Endometrial microvascular endothelial cells (primary cell): ENCODE results near the gene KCNIP1. TPM values are rescaled to one million over a fixed set of nuclear protein-coding genes. Genes with fewer than 3 reads are reported as not detected.
"Not testable (repeated sequence)": the region's sequence is repeated elsewhere in the genome, so short reads cannot be mapped to it uniquely, and the experiment has no call there.

Source experiments
- in situ Hi-C: cut with HindIII; loops from 2 replicates; pipeline ENCODE4 v1.10.0; 2017; ENCODE audit warnings: low sequenced_read_pairs, low pct_unique_long_range_greater_than_20kb; ENCODE audit errors: inconsistent ontology term
- total RNA-seq: library from RNA; depleted of rRNA; stranded (reverse); fragments of >200 nt; gene quantifications from one replicate; pipeline ENCODE4 v1.2.3, GENCODE V29; 2015; ENCODE audit errors: inconsistent ontology term

The KCNIP1 gene
- total RNA-seq, 1 donor from 2014 or later, result not detected

- in situ Hi-C loops, result not testable (repeated sequence)
Observed at GRCh38 chr5:170765868-170766267, 262.0 kb downstream of the KCNIP1 start.

- in situ Hi-C loops, result no loop called here
Observed at GRCh38 chr5:170769246-170769645, 265.4 kb downstream of the KCNIP1 start.

- in situ Hi-C loops, result no loop called here
Observed at GRCh38 chr5:170769898-170770416, 266.1 kb downstream of the KCNIP1 start.

GRCh38 chr5:170771496-170771895 is 267.7 kb downstream of the KCNIP1 start:
- in situ Hi-C loops, result no loop called here

- in situ Hi-C loops, result no loop called here
Observed at GRCh38 chr5:170773024-170773985, 269.5 kb downstream of the KCNIP1 start.

GRCh38 chr5:170774831-170775230 is 271.0 kb downstream of the KCNIP1 start:
- in situ Hi-C loops, result no loop called here

- in situ Hi-C loops, result no loop called here
Observed at GRCh38 chr5:170781946-170782345, 278.1 kb downstream of the KCNIP1 start.

GRCh38 chr5:170782438-170782837 is 278.6 kb downstream of the KCNIP1 start:
- in situ Hi-C loops, result no loop called here

- in situ Hi-C loops, result no loop called here
Observed at GRCh38 chr5:170783498-170784247, 279.9 kb downstream of the KCNIP1 start, which contains the start of gene GABRP. Gene GABRP, plus strand, starts transcription at chr5:170783725. Its CDS starts 4,891 bp downstream, at chr5:170788616.

GRCh38 chr5:170785416-170785815 is 281.6 kb downstream of the KCNIP1 start:
- in situ Hi-C loops, result no loop called here

Other genes with a start within 250 kb of the KCNIP1 start
- gene LCP2, start 206.2 kb upstream of the KCNIP1 start, total RNA-seq, result 45.5 TPM
- 0.09 TPM for gene KCNMB1, start 114.7 kb upstream of the KCNIP1 start, total RNA-seq